GM12872 (cell line): ENCODE data around the gene RNF123.

Experiments used
- CTCF ChIP-seq: IDR thresholded peaks from 3 replicates; pipeline ENCODE4 v1.5.1; 2011; ENCODE audit warnings: low read depth, mild to moderate bottlenecking, low read length, moderate library complexity; ENCODE audit not compliant: insufficient read depth

The RNF123 gene

DNA sequence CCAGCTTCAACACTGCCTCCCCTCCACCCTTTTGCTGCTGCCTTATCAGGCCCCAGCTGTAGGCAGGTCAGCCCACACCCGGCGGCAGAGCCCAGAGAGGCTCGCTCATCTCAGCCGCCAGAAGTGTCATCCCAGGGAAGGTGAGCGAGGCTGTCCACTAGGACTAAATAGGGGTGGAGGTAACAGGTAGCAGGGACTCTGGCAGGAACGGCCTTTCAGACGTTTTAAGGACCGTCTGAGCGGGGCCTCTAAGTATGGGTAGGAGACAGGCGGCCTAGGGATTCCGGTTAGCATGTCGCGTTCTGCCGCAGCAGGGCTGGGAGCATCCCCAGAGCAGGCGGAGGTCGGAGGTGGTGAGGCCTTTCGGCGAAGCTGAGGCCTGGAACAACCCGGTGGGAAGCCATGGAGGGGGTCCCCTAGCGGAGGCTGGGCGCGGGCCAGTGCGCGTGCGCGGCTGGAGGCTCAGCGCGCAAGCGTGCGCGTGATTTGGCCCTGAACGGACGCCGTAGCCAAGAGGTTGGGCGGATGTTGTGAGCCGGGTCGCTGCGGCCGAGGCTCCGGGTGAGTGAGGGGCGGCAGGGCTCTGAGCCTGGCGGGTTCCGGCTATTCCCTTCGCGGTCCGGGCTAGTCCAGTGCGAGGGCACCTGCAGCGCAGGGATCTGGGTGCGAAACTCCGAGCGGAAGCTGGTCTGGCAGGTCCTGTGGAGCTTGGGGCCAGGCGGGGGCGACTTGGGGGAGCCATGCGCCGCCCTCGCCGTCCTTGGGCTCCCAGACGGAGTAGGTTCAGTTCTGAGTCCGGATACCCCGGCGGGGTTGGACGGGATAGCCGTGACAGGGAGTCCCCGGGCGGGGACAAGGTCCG, at the start of gene RNF123, which contains the start of gene MST1:
Gene RNF123, plus strand, starts transcription at position 512 of the 862 bp plus-strand sequence. CDS start 1,609 bp downstream, outside the sequence.
Gene MST1, minus strand, starts transcription at position 429 of the 862 bp plus-strand sequence. CDS start 783 bp downstream, outside the sequence.
- TF ChIP-seq CTCF, result peak; percentile 45; the same call in 2 of the 3 replicates

DNA sequence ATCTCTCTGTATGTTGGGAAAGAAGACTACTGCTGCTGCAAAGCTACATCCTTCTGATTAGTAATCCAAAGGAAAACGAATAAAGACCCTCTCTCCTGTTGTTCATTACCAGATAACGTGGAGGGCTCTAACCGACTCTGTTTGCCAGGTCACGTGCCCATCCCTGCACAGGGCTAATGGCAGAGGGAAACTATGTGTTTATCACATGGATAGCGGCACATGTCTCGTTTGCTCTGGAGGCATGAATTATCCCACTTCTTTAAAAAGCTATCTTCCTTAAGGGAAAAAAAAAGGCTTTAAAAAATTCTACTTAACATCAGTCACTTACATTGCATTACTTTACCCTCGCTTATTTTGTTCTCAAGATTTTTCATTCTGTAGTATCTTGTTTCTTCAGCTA, 48.1 kb upstream of the RNF123 start:
- TF ChIP-seq CTCF, result no peak

- no peak for TF ChIP-seq CTCF
These were observed 47.2 kb upstream of the RNF123 start for GRCh38 chr3:49641921-49642707.

DNA sequence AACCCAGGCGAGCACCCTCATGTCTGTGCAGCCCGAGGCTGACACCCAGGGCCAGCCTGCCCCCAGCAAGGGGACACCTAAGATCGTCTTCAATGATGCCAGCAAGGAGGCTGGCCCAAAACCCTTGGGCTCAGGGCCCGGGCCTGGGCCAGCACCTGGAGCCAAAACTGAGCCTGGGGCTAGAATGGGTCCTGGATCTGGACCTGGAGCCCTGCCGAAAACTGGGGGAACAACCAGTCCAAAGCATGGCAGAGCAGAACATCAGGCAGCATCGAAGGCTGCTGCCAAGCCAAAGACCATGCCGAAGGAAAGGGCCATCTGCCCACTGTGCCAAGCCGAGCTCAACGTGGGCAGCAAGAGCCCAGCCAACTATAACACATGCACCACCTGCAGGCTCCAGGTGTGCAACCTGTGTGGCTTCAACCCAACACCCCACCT, 46.6 kb upstream of the RNF123 start:
- TF ChIP-seq CTCF, result no peak

GRCh38 chr3:49644684-49645083, 44.7 kb upstream of the RNF123 start:
- TF ChIP-seq CTCF, result no peak

GRCh38 chr3:49646236-49646635, 43.1 kb upstream of the RNF123 start:
- no peak for TF ChIP-seq CTCF

GRCh38 chr3:49647741-49648140, 41.6 kb upstream of the RNF123 start:
- no peak for TF ChIP-seq CTCF
